Measurements from ENCODE around the gene TTPAL.

TTPAL gene

DNA sequence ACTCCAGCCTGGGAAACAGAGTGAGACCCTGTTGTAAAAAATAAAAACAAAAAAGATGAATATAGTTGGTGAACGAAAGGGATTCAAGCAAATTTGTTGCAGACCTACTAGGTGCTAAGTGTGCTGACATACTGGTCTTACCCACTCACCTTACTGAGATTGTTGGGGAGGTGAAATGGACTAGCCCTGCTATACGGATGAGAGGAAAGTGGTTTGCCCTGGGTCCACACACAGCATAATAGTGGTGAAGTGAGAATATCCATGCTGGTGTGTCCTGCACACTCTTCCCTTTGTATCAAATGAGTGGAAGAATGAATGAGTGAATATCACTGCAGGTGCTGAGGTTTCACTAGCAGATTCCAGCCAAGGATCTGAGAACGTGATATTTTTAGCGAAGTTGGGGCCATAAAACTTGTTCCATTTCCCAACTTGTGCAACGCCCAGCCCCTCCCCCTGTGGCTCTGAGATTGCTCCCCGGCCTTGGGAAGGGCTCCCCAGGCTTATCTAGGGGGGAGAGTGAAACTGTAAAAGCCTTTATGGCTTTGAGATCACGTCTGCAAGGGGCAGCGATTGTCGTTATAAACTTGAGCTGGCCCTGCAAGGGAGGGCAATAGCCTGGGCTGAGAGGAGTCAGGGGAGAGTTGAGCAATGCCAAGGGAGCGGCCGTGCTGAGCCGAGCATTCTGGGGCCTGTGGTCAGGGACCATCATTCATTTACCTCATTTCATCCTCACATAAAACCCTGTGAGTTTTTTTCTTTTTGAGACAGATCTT is 33.2 kb upstream of the TTPAL start:
- DNase-seq = no peak

DNA sequence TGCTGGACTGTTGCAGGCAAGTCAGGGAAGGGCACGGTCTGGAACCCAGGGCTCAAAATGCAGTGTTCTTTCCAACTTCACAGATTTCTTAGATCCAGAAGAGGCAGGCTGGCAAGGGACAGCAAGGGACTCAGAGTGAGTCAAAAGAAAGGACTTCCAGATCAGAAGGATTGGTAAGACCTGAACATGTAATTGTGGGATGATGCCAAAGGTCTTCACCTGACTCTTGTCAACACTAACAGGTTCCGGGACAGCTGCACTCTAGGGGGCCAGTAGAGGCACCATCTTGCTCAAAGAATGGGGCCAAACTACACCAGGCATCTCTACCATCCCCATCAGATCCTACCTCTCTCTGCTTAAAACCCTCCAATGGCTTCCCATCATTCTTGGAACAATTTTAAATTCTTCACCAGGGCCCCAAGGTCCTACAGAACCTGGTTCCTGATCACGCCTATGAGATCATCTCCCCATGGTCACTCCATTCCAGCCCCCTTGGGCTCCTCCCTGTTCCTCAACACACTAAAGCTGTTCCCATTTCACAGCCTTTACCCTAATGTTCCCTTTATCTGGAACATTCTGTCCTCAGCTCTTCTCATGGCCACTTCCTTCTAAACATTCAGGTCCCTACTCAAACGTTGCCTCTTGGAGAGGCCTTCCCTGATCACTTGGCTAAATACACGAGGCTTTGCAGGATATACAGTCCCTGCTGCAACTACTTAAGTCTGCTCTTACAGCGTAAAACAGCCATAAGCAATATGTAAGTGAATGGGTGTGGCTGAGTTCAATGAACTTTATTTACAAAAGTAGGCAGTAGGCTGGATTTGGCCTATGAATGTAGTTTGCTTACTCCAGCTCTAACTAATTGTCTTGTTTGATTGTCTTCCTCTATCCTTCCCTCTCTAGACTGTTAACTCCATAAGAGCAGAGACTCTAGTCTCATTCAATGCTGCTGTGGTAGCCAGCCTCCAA is 29.6 kb upstream of the TTPAL start:
- no peak for DNase-seq

DNA sequence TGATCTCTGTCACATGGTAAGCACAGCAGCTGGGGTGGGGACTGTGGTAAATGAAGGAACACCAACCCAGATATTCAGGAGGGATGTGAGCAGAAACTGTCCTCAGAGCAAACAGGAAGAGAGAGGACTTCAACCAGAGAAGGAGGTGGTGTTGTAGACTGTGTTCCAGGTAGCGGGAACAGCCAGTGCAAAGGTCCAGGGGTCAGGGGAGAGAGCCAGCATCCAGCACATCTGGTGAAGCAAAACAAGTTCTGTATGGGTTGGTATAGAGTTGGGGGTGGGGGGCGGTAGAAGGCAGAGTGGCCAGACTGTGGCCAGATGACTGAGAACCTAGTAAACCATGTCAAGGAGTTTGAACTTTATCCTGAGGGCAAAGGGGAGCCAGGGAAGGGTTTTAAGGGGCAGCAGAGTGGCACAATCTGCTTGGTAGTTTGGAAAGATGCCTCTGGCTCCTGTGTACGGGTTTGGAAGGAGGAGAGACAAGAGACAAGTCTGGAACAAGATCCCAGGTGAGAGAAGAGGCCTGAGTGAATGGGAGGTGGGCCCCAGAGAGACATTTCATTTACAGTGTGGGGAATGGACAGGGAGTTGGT is 27.8 kb upstream of the TTPAL start:
- no peak for DNase-seq

DNA sequence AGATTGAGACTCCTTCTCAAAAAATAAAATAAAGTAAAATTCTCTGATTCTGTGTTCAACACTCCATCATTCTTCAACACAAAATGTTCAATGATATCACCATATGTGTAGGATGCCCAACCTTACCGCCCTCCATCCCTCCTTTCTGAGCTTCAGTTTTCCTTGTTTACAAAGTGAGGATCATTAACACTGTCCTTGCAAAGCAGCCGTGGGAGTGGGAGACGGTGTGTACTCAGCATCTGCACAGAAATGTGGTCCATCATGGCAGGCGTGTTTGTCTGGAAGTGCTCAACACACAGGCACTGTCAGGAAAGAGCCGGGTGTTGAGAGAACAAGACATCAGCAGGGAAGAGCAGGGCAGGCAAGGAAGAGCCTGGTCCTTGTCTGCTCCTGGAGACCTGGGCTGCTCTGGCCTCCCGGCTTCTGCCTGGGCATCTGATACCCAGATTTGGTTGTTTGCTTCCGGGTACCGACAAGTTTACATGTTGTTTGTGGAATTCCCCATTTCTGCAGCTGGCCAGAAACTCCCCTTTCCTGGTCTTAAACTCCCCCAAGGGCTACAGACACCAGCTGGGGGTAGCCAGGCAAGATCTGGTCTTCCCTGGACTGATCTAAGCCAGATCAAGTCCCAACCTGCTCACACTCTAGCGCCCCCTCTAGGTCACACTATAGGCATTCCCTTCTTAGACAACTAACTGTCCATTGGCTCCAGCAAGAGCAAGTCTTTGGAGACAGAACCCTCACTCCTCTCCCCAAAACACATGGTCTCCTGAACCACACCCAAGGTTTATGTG is 26.7 kb upstream of the TTPAL start:
- no peak for DNase-seq

DNA sequence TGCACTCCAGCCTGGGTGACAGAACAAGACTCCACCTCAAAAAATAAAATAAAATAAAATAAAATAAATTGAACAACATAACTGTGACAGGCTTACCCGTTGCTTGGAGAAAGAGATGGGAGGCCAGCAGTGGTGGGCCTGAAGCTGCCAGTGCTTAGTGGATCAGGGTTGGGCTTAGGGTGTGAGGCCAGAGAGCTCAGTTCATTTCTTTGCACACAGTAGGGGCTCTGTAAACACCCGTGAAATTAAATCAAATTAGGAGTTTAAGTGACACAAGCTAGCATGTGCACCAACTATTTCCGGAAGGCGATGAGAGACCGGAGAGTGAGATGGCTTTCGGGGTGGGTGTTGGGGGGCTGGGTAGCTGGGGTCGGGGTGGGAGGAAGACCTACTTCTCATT is 25.8 kb upstream of the TTPAL start:
- no peak for DNase-seq

DNA sequence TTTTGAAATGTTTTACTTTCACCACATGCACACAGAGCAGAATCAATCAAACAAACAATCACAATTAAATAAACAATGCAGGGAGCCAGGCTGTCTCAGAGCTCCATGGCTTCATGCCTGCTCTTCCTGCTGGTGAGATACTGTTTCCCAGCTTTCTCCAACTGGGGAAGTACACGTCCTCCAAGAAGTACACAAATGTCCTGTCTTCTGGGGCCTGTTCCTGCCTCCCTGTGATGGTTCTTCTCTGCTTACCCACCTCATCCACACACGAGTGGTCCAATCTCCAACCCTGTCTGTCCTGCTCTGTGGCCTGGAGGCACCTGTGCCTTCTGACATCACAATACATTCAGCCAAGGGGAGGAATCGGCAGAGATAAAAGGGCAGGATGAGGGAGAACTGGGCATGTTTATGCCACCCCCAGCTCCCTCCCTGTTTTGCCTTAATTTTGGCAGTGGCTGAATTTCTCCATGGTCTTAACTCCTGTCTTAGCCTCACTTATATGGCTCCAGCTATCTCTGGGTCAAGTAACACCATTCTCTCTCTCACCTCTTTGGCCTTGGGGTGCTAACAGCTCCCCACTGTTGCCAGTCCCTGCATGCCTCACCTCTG is 25.3 kb upstream of the TTPAL start:
- no peak for DNase-seq

DNA sequence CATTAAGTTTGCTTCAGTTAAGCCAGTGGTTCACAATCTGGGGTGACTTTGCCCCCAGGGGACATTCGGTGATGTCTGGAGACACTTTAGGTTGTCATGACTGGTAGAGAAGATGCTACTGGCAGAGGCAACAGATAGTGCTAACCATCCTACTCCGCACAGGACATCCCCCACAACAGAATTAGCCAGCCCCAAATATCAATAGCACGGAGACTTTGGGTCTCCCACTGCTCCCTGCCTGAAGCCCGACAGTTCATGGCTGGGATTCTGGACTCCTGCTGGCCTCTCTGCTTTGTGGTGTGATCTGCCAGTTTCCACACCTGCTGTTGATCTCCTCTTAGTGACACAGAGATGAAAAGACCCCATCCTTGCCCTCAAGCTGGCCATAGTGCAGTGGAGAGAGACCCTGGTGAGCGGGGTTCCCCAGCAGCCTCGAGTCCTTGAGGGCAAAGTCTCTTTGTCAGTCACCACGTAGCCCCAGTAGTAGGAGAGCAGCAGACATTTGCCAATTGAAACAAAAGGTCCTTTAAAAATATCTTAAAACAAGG is 24.7 kb upstream of the TTPAL start:
- no peak for DNase-seq

DNA sequence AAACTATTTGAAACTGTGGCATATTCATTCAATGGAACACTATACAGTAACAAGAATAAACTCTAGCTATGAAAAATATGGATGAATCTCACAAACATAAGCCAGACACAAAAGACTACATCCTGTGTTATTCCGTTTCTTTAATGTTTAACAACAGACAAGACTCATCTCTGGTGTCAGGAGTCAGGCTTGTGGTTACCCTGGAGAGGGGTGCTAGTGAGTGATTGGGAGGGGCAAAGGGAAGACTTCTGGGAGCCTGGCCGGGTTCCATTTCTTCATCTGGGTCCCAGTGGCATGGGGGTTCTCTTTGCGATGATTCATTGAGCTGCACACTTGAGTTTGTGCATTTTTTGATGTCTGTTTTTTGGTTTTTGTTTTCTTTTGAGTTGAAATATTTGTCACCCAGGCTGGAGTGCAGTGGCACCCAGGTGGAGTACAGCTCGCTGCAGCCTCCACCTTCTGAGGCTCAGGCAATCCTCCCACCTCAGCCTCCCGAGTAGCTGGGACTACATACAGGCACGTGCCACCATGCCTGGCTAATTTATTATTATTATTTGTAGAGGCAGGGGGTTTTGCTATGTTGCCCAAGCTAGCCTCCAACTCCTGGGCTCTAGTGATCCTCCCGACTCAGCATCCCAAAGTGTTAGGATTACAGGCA is 21.2 kb upstream of the TTPAL start:
- DNase-seq = no peak

DNA sequence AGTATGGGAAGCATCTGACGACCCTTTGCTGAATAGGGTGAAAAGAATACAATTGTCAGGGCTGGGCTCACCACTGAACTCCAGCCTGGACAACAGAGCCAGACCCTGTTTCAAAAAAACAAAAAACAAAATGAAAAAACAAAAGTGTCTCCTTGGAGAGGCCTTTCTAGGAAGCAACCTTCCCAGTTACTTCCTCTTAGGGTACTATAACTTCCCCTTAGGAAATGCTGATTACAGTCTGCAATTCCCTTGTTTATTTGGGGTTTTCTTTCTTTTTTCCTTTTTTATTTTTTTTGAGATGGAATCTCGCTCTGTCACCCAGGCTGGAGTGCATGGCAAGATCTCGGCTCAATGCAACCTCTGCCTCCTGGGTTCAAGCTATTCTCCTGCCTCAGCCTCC is 20.5 kb upstream of the TTPAL start:
- no peak for DNase-seq

DNA sequence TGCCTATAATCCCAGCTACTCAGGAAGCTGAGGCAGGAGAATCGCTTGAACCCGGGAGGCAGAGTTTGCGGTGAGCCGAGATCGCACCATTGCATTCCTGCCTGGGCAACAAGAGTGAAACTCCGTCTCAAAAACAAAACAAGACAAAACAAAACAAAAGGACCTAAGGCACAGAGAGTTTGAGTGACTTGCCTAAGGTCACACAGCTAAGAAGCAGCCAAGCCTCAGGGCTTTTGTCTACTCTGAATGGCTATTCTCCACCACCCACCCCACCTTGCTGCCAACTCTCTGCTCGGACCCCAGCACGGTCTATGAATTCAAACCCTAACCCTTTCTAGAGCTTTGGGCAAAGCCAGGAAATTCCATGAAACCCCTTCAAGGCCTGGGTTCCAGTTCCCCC is 19.1 kb upstream of the TTPAL start:
- no peak for DNase-seq

DNA sequence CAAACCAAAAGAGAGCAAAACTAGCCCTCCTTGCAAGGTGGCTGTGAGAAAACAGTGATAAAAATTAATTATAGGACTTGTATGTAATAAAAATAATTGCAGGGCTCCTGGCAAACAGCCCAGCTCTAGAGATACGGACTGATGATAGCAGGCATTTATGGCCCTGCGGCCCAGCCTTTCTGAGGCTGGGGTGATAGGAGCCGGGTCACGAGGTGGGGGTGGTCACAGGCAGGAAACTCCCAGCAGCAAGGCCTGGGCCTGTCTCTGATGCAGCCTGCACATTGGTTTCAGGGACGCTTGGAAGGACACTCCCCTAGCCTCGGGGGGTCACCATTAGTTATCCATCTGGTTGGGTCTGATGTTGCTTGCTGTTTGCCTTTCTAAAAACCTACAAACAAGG is 18.7 kb upstream of the TTPAL start:
- DNase-seq = no peak

DNA sequence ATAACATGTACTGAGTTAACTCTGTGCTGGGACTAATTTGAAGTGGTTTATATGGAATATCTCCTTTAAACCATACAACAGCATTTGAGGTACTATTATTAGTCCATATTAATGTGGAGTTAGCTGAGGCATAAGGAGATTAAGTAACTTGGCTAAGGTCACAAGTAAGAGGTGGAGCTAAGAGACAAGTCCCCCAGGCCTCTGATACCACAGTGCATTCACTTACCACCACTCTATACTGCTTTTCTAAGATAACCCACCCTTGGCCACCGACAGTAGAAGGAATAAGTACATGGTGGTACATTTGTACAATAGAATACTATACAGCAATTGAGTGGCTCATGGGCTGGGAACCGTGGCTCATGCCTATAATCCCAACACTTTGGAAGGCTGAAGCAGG is 16.4 kb upstream of the TTPAL start:
- no peak for DNase-seq

DNA sequence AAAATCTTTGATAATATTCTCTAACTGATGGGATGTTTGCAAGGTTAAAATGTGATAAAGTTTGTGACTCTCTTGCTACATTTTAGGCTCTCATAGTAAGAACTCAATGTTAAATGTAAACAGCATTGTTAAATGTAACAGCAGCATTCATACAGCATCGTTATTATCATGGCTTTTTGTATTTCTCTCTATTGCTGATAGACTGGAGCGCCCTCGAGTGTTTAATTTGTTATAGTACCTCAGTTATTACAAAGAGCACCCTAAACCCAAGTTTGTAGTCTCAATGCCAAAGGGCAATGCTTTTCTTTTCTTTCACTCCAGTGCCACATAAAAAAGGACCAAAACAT is 14.9 kb upstream of the TTPAL start:
- no peak for DNase-seq

DNA sequence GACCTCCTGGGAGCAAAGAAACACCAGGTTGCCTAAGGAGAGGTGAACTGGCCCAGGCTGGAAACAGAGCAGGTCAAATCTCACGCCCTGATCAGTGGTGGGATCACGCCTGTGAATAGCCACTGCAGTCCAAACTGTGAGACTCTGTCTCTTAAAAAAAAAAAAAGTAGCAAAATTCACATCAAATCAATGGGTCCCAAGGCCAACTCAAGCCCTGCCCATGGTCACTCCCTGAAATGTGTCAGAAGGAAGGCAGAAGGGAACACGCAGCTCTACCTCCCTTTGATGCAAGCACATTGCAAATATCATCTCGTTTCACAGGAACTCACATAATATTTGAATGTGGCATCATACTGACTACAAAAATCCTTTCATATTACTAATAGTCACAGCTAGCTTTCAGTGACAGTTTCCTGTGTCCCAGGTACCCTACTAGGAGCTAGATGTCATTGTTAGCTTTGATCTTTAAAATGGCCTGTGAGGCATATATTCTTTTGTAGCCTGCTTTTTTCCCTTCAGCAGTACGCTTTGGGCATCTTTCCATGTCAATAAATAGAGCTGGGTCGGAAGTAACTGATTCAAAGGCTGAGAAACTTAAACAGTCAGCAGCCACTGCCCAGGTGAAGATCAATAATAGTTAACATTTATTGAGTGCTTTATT is 14.4 kb upstream of the TTPAL start:
- DNase-seq = no peak

DNA sequence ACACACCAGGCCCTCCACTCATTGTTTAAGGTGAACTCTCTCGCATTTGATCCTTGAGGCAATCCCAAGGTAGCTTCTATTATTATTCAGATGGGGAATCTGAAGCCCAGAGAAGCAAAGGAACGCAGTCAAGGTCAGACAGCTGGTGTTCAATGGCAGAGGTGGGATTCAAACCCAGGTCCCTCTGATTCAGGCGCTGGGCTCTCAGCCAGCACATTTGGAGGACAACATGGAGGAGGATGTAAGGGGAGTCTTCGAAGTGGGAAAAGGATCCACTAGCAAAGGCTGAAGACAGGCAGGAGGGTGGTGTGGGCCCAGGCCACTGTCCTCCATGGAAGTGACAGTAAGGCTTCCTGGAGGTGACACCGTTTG is 13.9 kb upstream of the TTPAL start:
- DNase-seq = no peak

DNA sequence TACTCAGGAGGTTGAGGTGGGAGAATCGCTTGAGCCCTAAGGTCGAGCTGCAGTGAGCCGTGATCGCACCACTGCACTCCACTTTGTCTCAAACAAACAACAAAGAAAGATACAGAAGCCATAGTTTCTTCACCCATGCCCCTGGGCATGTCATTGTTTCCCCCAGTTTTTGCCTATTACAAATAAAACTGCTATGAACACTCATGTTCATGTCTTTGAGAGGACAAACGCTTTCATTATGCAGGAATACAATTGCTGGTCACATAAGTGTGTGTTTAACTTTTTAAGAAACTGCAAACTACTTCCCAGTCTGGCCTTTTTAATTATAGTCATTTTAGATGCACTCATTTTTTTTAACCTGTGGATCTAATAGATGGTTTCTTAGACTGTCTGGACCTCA is 12.2 kb upstream of the TTPAL start:
- no peak for DNase-seq

DNA sequence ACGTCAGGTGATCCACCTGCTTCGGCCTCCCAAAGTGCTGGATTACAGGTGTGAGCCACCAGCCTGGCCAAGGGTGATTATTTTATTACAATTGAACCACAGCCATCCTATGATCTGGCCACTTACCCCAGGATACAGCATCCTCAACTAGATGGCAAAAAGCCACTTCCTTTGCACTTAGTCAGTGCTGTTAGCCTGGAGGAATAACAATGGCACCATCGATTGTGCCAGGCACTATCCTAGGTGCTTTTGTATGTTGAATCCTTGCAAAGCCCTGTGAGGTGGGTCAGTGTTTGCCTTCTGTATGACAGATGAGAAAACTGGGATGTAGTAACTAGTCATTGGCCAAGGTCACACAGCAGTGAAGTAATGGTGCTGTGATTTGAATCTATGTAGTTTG is 11.2 kb upstream of the TTPAL start:
- no peak for DNase-seq

DNA sequence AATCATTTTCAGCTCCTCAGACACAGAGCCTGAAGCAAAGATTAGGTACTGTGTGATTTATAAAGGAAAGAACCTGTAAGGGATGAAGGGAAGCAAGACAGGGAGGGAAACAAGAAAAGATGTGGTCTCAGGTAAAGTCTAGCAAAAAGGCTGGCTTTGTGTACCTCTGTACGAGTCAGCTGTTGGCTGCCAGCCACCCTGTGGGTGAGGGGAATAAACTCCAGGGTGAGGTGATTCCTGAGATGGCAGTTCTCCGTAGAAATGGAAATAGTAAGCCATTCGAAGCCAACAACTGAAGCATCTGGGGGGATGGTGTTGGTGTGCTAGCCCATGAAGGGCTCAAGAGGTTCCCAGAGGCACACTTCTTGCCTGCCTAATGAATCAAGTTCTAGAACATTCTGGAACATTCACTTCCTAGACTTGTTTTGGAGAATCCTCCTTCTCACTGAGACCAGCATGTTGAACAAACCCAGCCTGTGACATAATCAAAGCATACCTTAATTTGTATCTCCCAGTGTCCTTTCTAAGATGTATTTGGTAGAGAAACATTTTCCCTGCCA is 10.6 kb upstream of the TTPAL start:
- no peak for DNase-seq

DNA sequence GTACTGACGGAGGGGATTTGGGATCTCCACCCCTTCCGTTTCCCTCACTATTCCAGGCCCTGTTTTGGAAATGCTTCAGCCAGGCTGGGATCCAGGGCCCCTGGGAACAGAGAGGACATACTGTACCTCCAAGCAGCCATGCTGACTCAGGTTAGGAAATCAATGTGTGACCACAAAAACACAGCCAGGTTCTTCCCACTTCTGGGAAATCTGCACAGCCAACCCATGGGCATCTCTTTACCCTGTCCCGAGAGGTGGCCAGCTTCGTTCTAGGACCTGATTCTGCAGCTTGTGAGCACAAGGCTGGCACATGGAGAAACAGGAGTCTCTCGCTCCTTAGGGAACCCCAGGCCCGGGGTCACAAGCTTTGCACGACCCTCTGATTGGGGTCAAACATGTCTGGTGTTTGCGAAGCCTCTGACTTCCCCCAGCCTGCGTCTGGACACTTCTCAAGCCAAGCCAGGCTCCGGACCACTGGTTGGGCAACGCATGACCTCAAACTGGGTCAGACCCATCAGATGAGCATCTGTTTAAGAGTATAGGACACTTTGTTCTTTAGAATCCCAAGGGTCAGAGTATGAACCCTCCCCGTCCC is 8.3 kb upstream of the TTPAL start:
- DNase-seq = no peak

DNA sequence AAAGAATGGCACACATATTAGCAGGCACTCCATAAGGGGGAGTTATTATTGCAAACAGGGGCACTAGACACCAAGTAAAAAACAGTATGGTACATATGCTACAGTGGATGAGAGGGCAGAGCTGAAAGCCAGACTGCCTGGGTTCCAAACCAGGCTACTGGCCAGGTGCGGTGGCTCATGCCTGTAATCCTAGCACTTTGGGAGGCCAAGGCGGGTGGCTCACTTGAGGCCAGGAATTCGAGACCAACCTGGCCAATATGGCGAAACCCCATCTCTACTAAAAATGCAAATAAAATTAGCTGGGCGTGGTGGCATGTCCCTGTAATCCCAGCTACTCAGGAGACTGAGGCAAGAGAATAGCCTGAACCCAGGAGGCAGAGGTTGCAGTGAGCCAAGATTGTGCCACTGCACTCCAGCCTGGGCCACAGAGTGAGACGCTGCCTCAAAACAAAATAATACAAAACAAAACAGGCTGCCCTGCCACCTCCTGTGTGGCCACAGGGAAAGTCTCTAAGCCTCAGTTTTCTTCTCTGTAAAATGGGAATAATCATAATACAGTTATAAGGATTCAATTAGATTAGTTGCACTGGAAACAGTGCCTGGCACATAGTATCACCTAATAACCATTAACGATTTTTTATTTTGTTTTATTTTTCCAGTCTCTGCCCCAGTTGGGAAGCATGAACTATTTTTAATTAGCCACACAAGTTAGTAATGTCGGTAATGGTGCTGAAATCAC is 7.5 kb upstream of the TTPAL start:
- no peak for DNase-seq

All from right forelimb (tissue), 1 donor.